Heart right ventricle (tissue), 16 donors: Measurements from ENCODE around the gene EPN1. TPM values are rescaled to one million over a fixed set of nuclear protein-coding genes. Genes with fewer than 3 reads are reported as not detected.

Experiments used
- ATAC-seq, 8 donors: fragments of 200-7000 bp; cut with Tn5 transposase; one replicate each; pipeline ENCODE4 v1.9.1; 2020; ENCODE audit warnings: mild to moderate bottlenecking in 8 of 8, moderate library complexity in 8 of 8, moderate number of reproducible peaks in 1 of 8
- DNase-seq, 2 donors: peaks; one replicate each; pipeline ENCODE4 v3.0.0-alpha.2; 2020
- H3K27ac ChIP-seq, 10 donors: fragments of 200-600 bp; sonication (generic) in 2 of 10; one replicate each; pipeline versions ENCODE4 v1.5.0 to v1.8.0; 2020 to 2022; ENCODE audit warnings: mild to moderate bottlenecking in 3 of 10
- H3K27me3 ChIP-seq, 7 donors: fragments of 200-600 bp; one replicate each; pipeline ENCODE4 v1.8.0; 2021 to 2022; ENCODE audit warnings: mild to moderate bottlenecking in 2 of 7
- H3K36me3 ChIP-seq, 9 donors: fragments of 200-600 bp; sonication (generic) in 1 of 9; one replicate each; pipeline versions ENCODE4 v1.5.0 to v1.8.0; 2020 to 2022; ENCODE audit warnings: mild to moderate bottlenecking in 2 of 9
- H3K4me1 ChIP-seq, 9 donors: fragments of 200-600 bp; sonication (generic) in 1 of 9; one replicate each; pipeline versions ENCODE4 v1.5.0 to v1.8.0; 2020 to 2022; ENCODE audit warnings: mild to moderate bottlenecking in 4 of 9
- H3K4me3 ChIP-seq, 10 donors: fragments of 200-600 bp; sonication (generic) in 2 of 10; one replicate each; pipeline versions ENCODE4 v1.5.0 to v1.8.0; 2020 to 2022; ENCODE audit warnings: mild to moderate bottlenecking in 7 of 10, moderate library complexity in 2 of 10
- H3K9me3 ChIP-seq, 11 donors: fragments of 200-600 bp in 10 of 11; sonication (generic) in 2 of 11; one replicate each; pipeline versions ENCODE4 v1.5.0 to v1.8.0; 2013 to 2022; ENCODE audit warnings: mild to moderate bottlenecking in 2 of 11, control low read depth in 1 of 11, moderate library complexity in 1 of 11
- WGBS, 2 donors: extraction: QIAGEN DNeasy Blood & Tissue Kit; methylation state at CpG; one replicate each; pipeline ENCODE4 v1.1.7; 2013; ENCODE audit warnings: inconsistent platforms in 1 of 2; 5-methylcytosine and 5-hydroxymethylcytosine counted together
- intact Hi-C, 10 donors: fragments of 100-400 bp; cut with DNase I; formaldehyde crosslinking; loops; one replicate each; pipeline versions ENCODE4 v1.11.1 to v1.14.2; 2022
- polyA plus RNA-seq, 2 donors: library from polyadenylated mRNA; stranded (reverse); fragments of 200-250 nt; gene quantifications; one replicate each; pipeline ENCODE4 v1.2.3, GENCODE V29; 2013
- total RNA-seq, 10 donors: library from RNA; stranded (reverse); fragmentation: NEBNext Ultra II Directional in 3 of 10; extraction: Animal tissue kit (Norgen Biotek cat#: 25700) in 3 of 10; gene quantifications; one replicate each; pipeline versions ENCODE4 v1.2.1 to v1.2.4, GENCODE V29; 2021 to 2023
- TF ChIP-seq, protein P1 (sequence below), 9 donors: fragments of 200-600 bp; sonication (generic) in 2 of 9; IDR thresholded peaks; one replicate each; pipeline versions ENCODE4 v1.5.0 to v1.8.0; 2021 to 2022; ENCODE audit warnings: antibody characterized with exemption in 9 of 9, mild to moderate bottlenecking in 5 of 9, moderate library complexity in 1 of 9
- donor health status: Arrhythmogenic right ventricular cardiomyopathy.
- donor health status: ischemic (EF 13 %, LVEDD 7.1; RV severe dilation, severe dysfunction).
- donor health status: healthy with polysubstance abuse.
- donor health status: DM: no; HTN: yes; CAD: no.
- donor health status: DM: no; HTN: no; CAD: no.
- donor health status: ischemic (EF 25% LVEDD 6.9; RV normal size, moderate dysfunction).
- donor health status: ischemic (EF 25% LVEDD 5.7; RV mildly dilated, moderate dysfunction).
- donor health status: healthy.
- donor health status: DM: yes; HTN: yes; CAD: no.
- donor health status: Ischemic cardiomyopathy.
- donor health status: ischemic (EF 35%, LVEDD 5.7; RV mildly dilated, moderate dysfunction).
- donor health status: nonischemic (EF 11% LVEDD 7.7; RV severe dilation, severe dysfunction).
- donor health status: DM: yes; HTN: yes; CAD: no.
- donor health status: PGD.
- donor health status: ischemic (EF 29% LVEDD 5.4; RV normal size, mild dysfunction).
- donor health status: nonischemic (EF 23%, LVEDD 6.1; RV moderate dilation, normal function).

Gene EPN1
- total and polyA plus RNA-seq, 12 donors = 127 to 305 (median 138) TPM

DNA sequence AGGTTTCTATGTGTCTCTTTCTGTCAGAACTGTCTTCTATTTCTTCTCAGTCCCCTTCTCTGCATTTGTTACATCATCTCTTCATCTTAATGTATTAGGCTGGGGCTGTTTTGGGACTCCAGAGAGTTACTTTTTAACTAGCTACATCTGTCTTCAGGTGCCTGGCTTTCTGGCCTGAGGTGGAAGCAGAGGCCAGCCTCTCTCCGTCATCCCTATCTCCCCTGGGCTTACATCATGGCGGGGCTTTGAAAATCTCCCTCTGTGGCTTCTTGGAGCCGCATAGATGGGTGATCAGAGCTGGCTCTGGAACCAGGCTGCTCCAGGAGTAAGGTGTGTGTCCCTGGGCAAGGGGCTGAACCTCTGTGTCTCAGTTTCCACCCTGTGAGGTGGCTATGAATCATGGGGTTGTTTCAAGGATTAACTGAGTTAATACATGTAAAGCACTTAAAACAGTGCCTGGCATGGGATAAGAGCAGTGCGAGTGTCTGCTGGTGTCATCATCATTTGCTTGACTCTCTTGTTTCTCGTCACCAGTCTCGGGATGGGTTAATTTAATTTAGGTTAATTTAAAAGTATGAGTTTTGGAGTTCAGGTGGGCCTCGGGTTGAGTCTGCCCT lies 2.0 kb downstream of the EPN1 start:
- intact Hi-C loops = no loop called here
- DNase-seq (no peak), ATAC-seq (no peak)
- H3K36me3 ChIP-seq = peaks cover 0 to 70% (median 26%) of the 10 kb centered on the region in 9 donors
- no peaks in the 10 kb centered on the region for H3K27me3 ChIP-seq
- peak overlapping the region in 8 of 10 donors; percentile 15 to 93 (median 79) for H3K4me3 ChIP-seq
- TF ChIP-seq, protein P1, sequence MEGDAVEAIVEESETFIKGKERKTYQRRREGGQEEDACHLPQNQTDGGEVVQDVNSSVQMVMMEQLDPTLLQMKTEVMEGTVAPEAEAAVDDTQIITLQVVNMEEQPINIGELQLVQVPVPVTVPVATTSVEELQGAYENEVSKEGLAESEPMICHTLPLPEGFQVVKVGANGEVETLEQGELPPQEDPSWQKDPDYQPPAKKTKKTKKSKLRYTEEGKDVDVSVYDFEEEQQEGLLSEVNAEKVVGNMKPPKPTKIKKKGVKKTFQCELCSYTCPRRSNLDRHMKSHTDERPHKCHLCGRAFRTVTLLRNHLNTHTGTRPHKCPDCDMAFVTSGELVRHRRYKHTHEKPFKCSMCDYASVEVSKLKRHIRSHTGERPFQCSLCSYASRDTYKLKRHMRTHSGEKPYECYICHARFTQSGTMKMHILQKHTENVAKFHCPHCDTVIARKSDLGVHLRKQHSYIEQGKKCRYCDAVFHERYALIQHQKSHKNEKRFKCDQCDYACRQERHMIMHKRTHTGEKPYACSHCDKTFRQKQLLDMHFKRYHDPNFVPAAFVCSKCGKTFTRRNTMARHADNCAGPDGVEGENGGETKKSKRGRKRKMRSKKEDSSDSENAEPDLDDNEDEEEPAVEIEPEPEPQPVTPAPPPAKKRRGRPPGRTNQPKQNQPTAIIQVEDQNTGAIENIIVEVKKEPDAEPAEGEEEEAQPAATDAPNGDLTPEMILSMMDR (IDR thresholded peaks at IDR 0.05) = no peak
- H3K4me1 ChIP-seq = peaks cover 13 to 78% (median 56%) of the 10 kb centered on the region in 9 donors
- no peaks in the 10 kb centered on the region for H3K9me3 ChIP-seq
- peak overlapping the region in 9 of 10 donors; percentile 19 to 97 (median 56) for H3K27ac ChIP-seq
- WGBS, 2 donors = 66 to 69% methylated on average over 7 of the region's 7 CpGs

DNA sequence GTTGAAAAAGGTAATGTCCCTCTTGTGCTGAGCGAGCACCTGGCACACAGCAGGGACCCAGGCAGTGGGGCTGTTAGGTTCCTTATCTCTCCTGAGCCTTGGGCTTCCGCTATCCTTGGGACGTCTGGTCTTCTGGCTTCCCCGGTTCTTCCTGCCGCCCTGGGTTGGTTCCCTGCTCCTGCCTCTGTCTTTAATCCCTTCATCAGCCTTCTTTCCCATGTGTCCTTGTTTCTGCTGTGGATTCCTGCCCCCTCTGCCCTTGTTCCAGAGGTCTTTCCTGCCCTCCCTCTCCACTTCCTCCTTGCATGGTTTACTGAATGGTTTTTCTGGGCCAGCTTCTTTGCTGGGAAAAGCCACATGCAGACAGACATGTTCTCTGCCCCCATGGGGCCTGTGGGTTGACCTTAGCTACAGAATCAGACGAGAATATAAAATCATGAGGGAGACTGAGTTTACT lies 2.6 kb downstream of the EPN1 start:
- DNase-seq (no peak), ATAC-seq (no peak)
- Histone ChIP-seq H3K27ac (peak overlapping the region in 8 of 10 donors; percentile 19 to 97 (median 46)), H3K36me3 (peaks cover 0 to 70% (median 29%) of the 10 kb centered on the region in 9 donors), H3K4me3 (peak overlapping the region in 5 of 10 donors; percentile 7 to 93 (median 80)), H3K4me1 (peaks cover 13 to 78% (median 56%) of the 10 kb centered on the region in 9 donors), H3K27me3 (no peaks in the 10 kb centered on the region), H3K9me3 (no peaks in the 10 kb centered on the region)
- intact Hi-C loops = no loop called here
- TF ChIP-seq, protein P1 (IDR thresholded peaks at IDR 0.05) = no peak
- 31 to 35% methylated on average over 6 of the region's 6 CpGs for whole genome bisulfite sequencing, 2 donors

DNA sequence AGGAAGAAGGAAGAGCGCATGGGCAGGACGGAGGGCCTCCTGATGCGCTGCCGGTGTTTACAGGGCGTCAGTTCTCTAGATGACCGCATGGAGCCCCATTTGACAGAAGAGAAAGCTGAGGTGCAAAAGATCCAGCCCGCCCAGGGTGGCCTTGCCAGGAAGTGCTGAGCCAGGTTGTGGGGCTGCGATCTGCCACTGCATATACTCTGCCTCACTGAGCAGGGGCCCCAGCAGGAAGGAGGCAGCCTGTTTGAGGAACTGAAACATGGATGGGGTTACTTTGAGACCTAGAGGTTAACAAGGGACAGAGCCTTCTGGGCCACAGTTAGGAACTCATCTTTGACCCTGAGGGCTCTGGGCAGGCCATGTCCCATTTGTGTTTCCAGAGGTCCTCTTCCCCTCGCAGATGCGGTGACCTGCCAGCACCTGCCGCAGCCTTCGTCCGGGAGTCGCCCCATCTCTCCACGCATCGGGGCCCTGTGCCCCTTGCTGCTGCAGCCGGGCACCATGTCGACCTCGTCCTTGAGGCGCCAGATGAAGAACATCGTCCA lies 3.2 kb downstream of the EPN1 start:
- Histone ChIP-seq H3K4me1 (peaks cover 13 to 77% (median 56%) of the 10 kb centered on the region in 9 donors), H3K27ac (peak overlapping the region in 6 of 10 donors; percentile 37 to 97 (median 46)), H3K27me3 (no peaks in the 10 kb centered on the region), H3K36me3 (peaks cover 0 to 70% (median 30%) of the 10 kb centered on the region in 9 donors), H3K4me3 (peak overlapping the region in 2 of 10 donors; percentile 72 to 87), H3K9me3 (no peaks in the 10 kb centered on the region)
- 82 to 87% methylated on average over 21 of the region's 21 CpGs for WGBS, 2 donors
- no peak for ATAC-seq
- TF ChIP-seq, protein P1 (IDR thresholded peaks at IDR 0.05) = no peak
- DNase-seq = peak in 1 of 2 donors; percentile 29
- intact Hi-C loops = no loop called here

DNA sequence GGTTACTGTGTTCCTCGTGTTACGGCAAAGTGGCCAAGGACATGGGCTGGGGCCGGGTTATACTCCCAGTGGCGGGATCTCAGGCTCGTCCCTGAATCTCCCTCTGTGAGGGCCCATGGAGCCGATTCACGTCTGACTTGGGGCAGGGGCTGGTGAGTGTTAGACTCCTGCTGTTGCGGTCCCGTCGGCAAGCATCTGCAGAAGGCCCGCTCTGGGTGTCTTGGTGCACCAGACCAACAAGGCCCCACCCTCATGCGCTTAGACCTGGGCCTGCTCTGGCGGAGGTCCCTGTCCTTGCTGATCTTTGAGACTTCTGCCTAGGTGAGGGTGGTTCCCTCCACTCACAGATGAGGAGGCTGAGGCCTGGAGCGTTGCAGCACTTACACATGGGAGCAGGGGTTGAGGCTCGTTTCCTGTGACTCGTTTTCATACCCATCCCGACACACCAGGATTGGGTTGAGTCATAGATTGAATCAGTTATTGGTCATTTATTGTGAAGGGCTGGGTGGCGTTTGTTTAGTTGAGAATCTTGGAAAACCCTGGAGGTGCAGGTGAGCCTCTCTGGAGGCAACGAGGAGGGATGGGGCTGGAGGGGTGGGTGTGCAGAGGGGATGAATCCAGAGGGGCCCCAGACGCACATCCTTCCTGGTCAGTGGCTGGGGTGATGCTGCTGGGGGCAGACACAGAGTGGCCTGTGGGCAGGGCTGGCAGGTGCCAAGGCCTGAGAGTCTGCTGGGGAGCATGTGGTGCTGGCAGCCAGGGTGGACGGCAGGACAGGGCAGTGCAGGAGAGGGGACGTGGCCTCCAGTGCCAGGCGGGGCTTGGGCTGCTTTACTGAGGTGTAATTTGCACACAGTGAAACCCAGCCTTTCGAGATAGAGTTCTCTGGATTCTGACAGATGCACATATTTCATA lies 4.6 kb downstream of the EPN1 start:
- 88% methylated on average over 24 of the region's 24 CpGs for WGBS, 2 donors
- Histone ChIP-seq H3K27ac (peak overlapping the region in 1 of 10 donors; percentile 96), H3K36me3 (peaks cover 0 to 76% (median 34%) of the 10 kb centered on the region in 9 donors)

More for the DNA sequence above, 4.6 kb downstream of the EPN1 start:
- H3K4me1 ChIP-seq = peaks cover 13 to 66% (median 55%) of the 10 kb centered on the region in 9 donors
- ATAC-seq = no peak
- no peak for DNase-seq
- H3K4me3 ChIP-seq = no peak overlapping the region
- intact Hi-C loops = no loop called here
- TF ChIP-seq, protein P1 (IDR thresholded peaks at IDR 0.05) = no peak
- H3K27me3 ChIP-seq = no peaks in the 10 kb centered on the region
- H3K9me3 ChIP-seq = no peaks in the 10 kb centered on the region
